ENCODE results near the gene GRXCR1.

DNA sequence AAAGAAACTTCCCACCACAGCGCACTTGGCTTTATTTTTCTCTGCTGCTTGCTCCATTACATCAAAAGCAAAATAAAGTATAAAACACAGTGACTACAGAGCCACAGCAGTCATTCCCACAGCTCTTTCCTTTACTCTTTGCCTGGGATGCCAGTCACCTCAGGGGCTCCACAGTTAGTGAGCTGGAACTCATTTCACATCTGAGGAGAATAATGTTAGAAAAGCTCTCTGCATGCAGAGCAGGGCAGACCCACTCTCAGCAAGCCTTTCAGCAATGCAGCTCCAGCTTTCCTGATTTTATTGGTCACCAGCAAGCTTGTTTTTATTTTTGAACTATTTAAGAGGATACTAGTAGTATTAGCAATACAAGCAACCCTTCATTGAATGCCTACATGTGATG, 13.8 kb downstream of the GRXCR1 start:
- no peak for TF ChIP-seq GATA3 (IDR thresholded peaks at IDR 0.05; ENCODE audit: low read depth, low read length)
- TF ChIP-seq GATA2 (IDR thresholded peaks at IDR 0.05; ENCODE audit: low read depth, low read length): no peak

All from SH-SY5Y (cell line).